Effector memory CD4-positive, alpha-beta T cell (primary cell): ENCODE results near the gene DHRS11.

ENCODE experiments used
- DNase-seq, 3 donors: peaks; one replicate each; pipeline ENCODE4 v3.0.0-alpha.2; 2020
- H3K27ac ChIP-seq: 2 replicates; pipeline ENCODE4 v1.7.0; 2013; ENCODE audit warnings: mild to moderate bottlenecking, low read length, moderate library complexity; ENCODE audit not compliant: insufficient read depth, poor library complexity, severe bottlenecking
- H3K27me3 ChIP-seq: replicated peaks from 2 replicates; pipeline ENCODE4 v1.7.0; 2013; ENCODE audit warnings: mild to moderate bottlenecking, low read length; ENCODE audit not compliant: insufficient read depth, control insufficient read depth, poor library complexity, severe bottlenecking
- H3K36me3 ChIP-seq: 2 replicates; pipeline ENCODE4 v1.7.0; 2013; ENCODE audit warnings: mild to moderate bottlenecking, low read length, moderate library complexity; ENCODE audit not compliant: control insufficient read depth, insufficient read depth
- H3K4me1 ChIP-seq: 2 replicates; pipeline ENCODE4 v1.7.0; 2013; ENCODE audit warnings: low read length, mild to moderate bottlenecking; ENCODE audit not compliant: control insufficient read depth, insufficient read depth, poor library complexity, severe bottlenecking
- H3K4me3 ChIP-seq: 2 replicates; pipeline ENCODE4 v1.7.0; 2013; ENCODE audit warnings: low read length, low read depth, mild to moderate bottlenecking; ENCODE audit not compliant: insufficient read depth, poor library complexity, severe bottlenecking
- H3K9me3 ChIP-seq: 2 replicates; pipeline ENCODE4 v1.7.0; 2013; ENCODE audit warnings: mild to moderate bottlenecking, low read length, moderate library complexity; ENCODE audit not compliant: control insufficient read depth

The DHRS11 gene

GRCh38 chr17:36550491-36551417 lies 40.9 kb upstream of the DHRS11 start:
- no peak for DNase-seq
- no peaks in the 10 kb centered on the region for H3K36me3 ChIP-seq
- peak overlapping the region; percentile 12 for H3K27ac ChIP-seq
- H3K9me3 ChIP-seq, result no peaks in the 10 kb centered on the region
- H3K4me1 ChIP-seq, result peaks cover 32% of the 10 kb centered on the region
- H3K4me3 ChIP-seq, result peak overlapping the region; percentile 12
- H3K27me3 ChIP-seq, result no peaks in the 10 kb centered on the region

DNA sequence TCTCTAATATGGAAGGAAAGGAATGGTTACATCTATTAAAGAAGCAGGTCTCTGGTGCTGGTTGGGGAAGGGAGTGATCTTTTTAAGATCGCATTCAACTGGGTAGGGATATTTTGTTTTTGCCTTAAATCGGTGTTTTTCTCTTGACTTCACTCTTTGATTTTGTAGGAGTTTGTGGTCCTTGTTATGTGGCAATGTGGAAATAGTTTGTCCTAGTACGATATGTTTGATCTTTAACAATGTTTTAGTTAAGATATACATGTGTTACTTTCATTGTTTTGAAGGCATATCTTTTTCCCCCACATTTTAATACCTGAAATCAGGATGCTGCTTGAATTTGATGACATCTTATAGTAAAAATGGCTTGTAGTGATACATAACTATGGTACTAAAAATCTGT lies 38.2 kb upstream of the DHRS11 start:
- no peaks in the 10 kb centered on the region for H3K27me3 ChIP-seq
- DNase-seq, result no peak
- H3K36me3 ChIP-seq, result peaks cover 20% of the 10 kb centered on the region
- H3K4me1 ChIP-seq, result peaks cover 18% of the 10 kb centered on the region
- H3K4me3 ChIP-seq, result no peak overlapping the region
- no peak overlapping the region for H3K27ac ChIP-seq
- no peaks in the 10 kb centered on the region for H3K9me3 ChIP-seq

DNA sequence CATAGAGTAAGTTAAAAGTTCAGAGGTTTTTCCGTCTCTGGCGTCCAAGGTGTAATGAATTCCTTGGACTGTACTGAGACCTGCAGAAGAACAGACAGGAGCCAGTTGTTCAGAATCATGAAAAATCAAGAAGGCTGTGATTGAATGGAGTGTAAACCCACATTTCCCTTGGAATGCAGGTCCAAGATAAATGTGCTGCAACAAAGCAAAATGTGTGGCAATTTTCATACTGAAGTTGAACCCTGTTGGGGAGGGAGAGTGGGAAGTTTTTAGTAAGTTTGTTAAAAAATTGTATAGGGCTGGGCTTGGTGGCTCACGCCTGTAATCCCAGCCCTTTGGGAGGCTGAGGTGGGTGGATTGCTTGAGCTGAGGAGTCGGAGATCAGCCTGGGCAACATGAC lies 25.6 kb upstream of the DHRS11 start:
- Histone ChIP-seq H3K36me3 (peaks cover 70% of the 10 kb centered on the region), H3K27ac (no peak overlapping the region), H3K9me3 (no peaks in the 10 kb centered on the region), H3K4me3 (no peak overlapping the region), H3K4me1 (no peaks in the 10 kb centered on the region), H3K27me3 (no peaks in the 10 kb centered on the region)
- DNase-seq, result no peak

GRCh38 chr17:36575028-36575427 lies 16.7 kb upstream of the DHRS11 start:
- Histone ChIP-seq H3K27ac (no peak overlapping the region), H3K36me3 (peaks cover 51% of the 10 kb centered on the region), H3K9me3 (no peaks in the 10 kb centered on the region), H3K4me3 (no peak overlapping the region), H3K27me3 (no peaks in the 10 kb centered on the region), H3K4me1 (no peaks in the 10 kb centered on the region)
- no peak for DNase-seq

GRCh38 chr17:36576793-36577192 lies 14.9 kb upstream of the DHRS11 start:
- no peak overlapping the region for H3K4me3 ChIP-seq
- H3K9me3 ChIP-seq, result no peaks in the 10 kb centered on the region
- H3K36me3 ChIP-seq, result peaks cover 47% of the 10 kb centered on the region
- no peak for DNase-seq
- no peaks in the 10 kb centered on the region for H3K4me1 ChIP-seq
- no peak overlapping the region for H3K27ac ChIP-seq
- H3K27me3 ChIP-seq, result no peaks in the 10 kb centered on the region

GRCh38 chr17:36578671-36579070 lies 13.0 kb upstream of the DHRS11 start:
- no peak for DNase-seq
- Histone ChIP-seq H3K4me1 (no peaks in the 10 kb centered on the region), H3K4me3 (no peak overlapping the region), H3K27me3 (no peaks in the 10 kb centered on the region), H3K9me3 (no peaks in the 10 kb centered on the region), H3K27ac (no peak overlapping the region), H3K36me3 (peaks cover 57% of the 10 kb centered on the region)

- Histone ChIP-seq H3K27me3 (no peaks in the 10 kb centered on the region), H3K9me3 (no peaks in the 10 kb centered on the region), H3K36me3 (peaks cover 72% of the 10 kb centered on the region)
Measured at GRCh38 chr17:36583787-36584186, 7.9 kb upstream of the DHRS11 start.

DNA sequence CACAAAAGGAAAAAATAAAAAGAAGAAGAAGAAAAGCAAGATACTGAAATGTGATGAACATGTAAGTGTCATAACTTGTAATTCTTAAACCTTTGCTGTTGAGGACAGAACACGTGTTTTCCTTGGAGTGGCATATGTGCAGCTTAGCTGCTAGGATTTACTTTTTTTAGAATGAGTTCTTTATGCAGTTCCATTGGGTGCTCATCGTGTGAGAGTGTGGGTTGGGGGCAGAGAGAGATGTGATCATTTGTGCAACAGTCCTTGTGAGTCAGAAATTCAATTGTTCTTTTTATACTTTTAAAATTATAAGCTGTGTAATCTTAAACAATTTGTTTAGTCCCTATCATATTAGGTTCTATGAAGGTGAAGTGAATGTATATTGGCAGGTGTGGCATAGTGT lies 5.5 kb upstream of the DHRS11 start:
- H3K9me3 ChIP-seq, result no peaks in the 10 kb centered on the region
- no peak overlapping the region for H3K27ac ChIP-seq
- H3K4me3 ChIP-seq, result no peak overlapping the region
- H3K27me3 ChIP-seq, result no peaks in the 10 kb centered on the region
- H3K4me1 ChIP-seq, result peaks cover under 1% of the 10 kb centered on the region
- no peak for DNase-seq
- peaks cover 59% of the 10 kb centered on the region for H3K36me3 ChIP-seq

More at GRCh38 chr17:36583787-36584186, 7.9 kb upstream of the DHRS11 start:
- Histone ChIP-seq H3K27ac (no peak overlapping the region), H3K4me1 (no peaks in the 10 kb centered on the region), H3K4me3 (no peak overlapping the region)
- DNase-seq, result no peak

DNA sequence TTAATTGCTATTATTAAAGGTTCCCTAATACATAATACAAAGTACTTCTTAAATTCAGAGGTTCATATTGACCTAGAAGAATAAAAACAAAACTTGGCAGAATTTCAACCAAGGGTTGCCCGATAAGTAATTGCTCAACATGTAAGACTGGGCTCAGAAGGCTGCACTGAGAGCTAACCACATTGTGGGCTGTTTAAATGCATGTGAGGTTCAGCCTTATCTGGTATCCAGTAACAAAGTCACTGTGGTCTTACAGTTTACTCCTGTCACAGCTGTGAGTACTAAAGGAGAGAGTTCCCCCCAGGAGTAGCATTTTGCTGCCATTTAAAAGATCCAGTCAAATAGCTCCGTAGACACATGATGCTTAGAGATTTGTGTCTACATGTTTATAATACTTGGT lies 1.6 kb upstream of the DHRS11 start:
- Histone ChIP-seq H3K4me1 (peaks cover 16% of the 10 kb centered on the region), H3K27me3 (no peaks in the 10 kb centered on the region), H3K27ac (no peak overlapping the region), H3K9me3 (no peaks in the 10 kb centered on the region), H3K4me3 (no peak overlapping the region), H3K36me3 (peaks cover 37% of the 10 kb centered on the region)
- DNase-seq, result no peak

DNA sequence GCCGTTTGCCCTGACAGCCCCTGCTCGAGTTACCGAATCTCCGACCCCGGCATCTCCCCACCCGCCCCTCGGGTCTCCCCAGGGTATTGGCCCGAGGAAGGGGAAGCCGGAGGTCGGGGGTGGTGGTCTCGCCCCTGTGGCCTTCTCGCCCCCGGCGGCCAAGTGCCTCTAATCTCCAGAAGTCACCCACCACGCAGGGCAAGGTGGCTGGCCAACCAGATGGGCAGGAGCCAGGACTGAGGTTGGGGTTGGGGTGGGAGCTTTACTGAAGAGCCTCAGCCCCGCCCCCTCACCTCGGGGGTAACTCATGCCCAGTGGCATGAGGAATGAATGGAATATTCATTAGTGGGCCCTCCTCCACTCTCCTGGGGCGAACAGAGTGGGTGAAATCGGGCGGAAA lies 637 bp downstream of the DHRS11 start:
- Histone ChIP-seq H3K4me1 (peaks cover 16% of the 10 kb centered on the region), H3K4me3 (peak overlapping the region; percentile 60), H3K36me3 (peaks cover 15% of the 10 kb centered on the region), H3K27me3 (no peaks in the 10 kb centered on the region), H3K27ac (peak overlapping the region; percentile 54), H3K9me3 (no peaks in the 10 kb centered on the region)
- DNase-seq, result no peak
